ENCODE results near the gene CDKN2B.

Gene CDKN2B

GRCh38 chr9:22036866-22037626, 27.9 kb upstream of the CDKN2B start:
- TF ChIP-seq CTCF (conservative IDR thresholded peaks at IDR 0.05; ENCODE audit: low read depth, low read length) = no peak
- H3K4me3 ChIP-seq (ENCODE audit: low read length) = no peak overlapping the region
- no peak for DNase-seq (ENCODE audit: low read depth)

- DNase-seq (ENCODE audit: low read depth) = no peak
- H3K4me3 ChIP-seq (ENCODE audit: low read length) = no peak overlapping the region
- TF ChIP-seq CTCF (conservative IDR thresholded peaks at IDR 0.05; ENCODE audit: low read depth, low read length) = no peak
Observed at GRCh38 chr9:22035591-22036011, 26.5 kb upstream of the CDKN2B start.

GRCh38 chr9:22033012-22033630, 24.0 kb upstream of the CDKN2B start:
- H3K4me3 ChIP-seq (ENCODE audit: low read length) = no peak overlapping the region
- DNase-seq (ENCODE audit: low read depth) = no peak
- no peak for TF ChIP-seq CTCF (conservative IDR thresholded peaks at IDR 0.05; ENCODE audit: low read depth, low read length)

- no peak for DNase-seq (ENCODE audit: low read depth)
- H3K4me3 ChIP-seq (ENCODE audit: low read length) = no peak overlapping the region
- no peak for TF ChIP-seq CTCF (conservative IDR thresholded peaks at IDR 0.05; ENCODE audit: low read depth, low read length)
Observed at GRCh38 chr9:22031655-22032411, 22.7 kb upstream of the CDKN2B start.

GRCh38 chr9:22030101-22030598, 21.0 kb upstream of the CDKN2B start:
- no peak for DNase-seq (ENCODE audit: low read depth)
- TF ChIP-seq CTCF (conservative IDR thresholded peaks at IDR 0.05; ENCODE audit: low read depth, low read length) = no peak
- H3K4me3 ChIP-seq (ENCODE audit: low read length) = no peak overlapping the region

GRCh38 chr9:22029231-22029630, 20.1 kb upstream of the CDKN2B start:
- DNase-seq (ENCODE audit: low read depth) = no peak
- TF ChIP-seq CTCF (conservative IDR thresholded peaks at IDR 0.05; ENCODE audit: low read depth, low read length) = no peak
- H3K4me3 ChIP-seq (ENCODE audit: low read length) = no peak overlapping the region
